GM21528 (cell line): ENCODE data around the gene PIK3R6.

Experiments
- ATAC-seq: cut with Tn5 transposase; IDR thresholded peaks from one replicate; pipeline ENCODE4 v1.9.1; 2021; ENCODE audit warnings: mild to moderate bottlenecking, moderate library complexity; ENCODE audit not compliant: unreplicated experiment, low FRiP score

The PIK3R6 gene

DNA sequence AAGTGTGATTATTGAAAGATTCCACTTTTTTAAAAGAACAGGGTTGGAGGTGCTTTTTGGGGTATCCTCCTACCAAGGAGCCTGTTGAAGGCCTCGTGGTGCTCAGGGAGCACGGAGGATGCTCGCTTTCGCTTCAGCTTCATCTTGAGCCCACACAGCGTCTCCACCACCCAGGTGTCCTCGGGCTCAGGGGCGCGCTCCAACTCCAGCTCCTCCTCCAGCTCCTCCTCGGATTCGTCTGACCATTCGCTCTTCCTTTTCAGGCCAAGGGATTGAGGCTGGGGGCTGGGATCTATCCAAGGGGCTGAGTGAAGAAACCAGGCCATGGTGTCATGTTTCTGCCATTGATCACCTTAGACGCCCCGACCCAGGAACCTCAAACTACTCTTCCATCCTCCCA, 110.3 kb downstream of the PIK3R6 start:
- ATAC-seq, result no peak

GRCh38 chr17:8755590-8756255, 111.8 kb downstream of the PIK3R6 start:
- ATAC-seq, result no peak

- no peak for ATAC-seq
These were observed 112.6 kb downstream of the PIK3R6 start for GRCh38 chr17:8754890-8755289.

GRCh38 chr17:8753976-8754440, 113.5 kb downstream of the PIK3R6 start:
- no peak for ATAC-seq

DNA sequence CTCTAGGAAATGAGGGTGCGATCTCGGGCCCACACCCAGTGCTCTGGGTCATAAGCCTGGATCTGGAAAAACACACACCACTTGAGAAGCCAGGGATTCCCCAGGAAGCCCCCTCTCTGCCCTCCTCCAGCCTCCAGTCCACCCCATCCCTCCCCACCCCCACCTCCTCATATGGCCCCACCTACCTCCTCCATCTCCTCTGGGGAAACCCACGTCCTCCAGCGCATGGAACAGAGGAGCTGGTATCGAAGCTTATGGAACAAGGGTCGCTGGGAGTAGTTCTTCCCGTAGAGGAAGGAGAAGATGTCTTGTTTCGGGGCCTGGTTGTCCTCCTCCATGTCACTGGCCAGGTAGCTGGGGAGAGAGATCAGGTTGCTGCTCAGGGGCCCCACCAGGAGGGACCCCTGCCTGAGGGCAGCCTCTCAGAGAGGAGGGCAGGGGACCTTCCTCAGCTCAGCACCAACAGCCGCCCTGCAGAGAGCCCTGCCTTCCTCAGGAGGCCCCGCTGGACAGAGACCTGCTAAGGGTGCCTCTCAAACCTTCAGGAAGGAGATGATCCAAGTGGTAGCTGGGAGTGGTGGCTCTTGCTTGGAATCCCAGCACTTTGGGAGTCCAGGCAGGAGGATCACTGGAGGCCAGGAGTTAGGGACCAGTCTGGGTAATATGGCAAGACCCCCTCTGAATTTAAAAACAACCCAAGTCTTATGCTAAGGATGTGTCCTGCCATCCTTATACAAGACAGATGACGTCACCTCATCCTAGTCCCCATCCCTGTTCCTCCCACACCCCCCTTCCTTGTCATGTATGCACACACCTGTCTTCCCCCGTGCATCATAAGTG, 114.1 kb downstream of the PIK3R6 start:
- no peak for ATAC-seq
